HL-60 (cell line): Measurements from ENCODE around the gene GRM5.

Source experiments
- POLR2AphosphoS5 ChIP-seq: IDR thresholded peaks from 2 replicates; pipeline ENCODE4 v1.6.1; 2012; ENCODE audit warnings: low read depth
- TF ChIP-seq, protein P1 (sequence below): IDR thresholded peaks from one replicate; pipeline ENCODE4 v1.5.1; 2011; ENCODE audit warnings: low read length, control low read depth, inconsistent platforms; ENCODE audit not compliant: insufficient read depth

DNA sequence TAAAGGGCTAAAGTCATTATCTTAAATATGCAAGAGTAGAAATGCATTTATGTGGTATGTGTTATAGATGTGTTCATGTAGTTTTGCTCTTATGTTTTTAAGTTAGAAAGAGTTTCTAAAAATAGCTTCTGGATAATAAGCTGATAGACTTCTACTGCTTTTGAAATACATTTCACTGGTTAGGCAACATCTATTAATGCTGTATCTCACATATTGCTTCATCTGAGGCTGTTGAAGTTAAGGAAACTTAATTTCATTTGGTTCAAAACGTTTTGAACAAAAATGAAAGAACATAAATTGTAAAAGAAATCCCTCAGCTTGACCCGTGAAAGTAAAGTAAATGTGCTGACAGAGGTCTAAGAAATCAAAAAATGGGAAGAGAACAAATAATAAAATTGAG lies 564.2 kb downstream of the GRM5 start:
- TF ChIP-seq, protein P1, sequence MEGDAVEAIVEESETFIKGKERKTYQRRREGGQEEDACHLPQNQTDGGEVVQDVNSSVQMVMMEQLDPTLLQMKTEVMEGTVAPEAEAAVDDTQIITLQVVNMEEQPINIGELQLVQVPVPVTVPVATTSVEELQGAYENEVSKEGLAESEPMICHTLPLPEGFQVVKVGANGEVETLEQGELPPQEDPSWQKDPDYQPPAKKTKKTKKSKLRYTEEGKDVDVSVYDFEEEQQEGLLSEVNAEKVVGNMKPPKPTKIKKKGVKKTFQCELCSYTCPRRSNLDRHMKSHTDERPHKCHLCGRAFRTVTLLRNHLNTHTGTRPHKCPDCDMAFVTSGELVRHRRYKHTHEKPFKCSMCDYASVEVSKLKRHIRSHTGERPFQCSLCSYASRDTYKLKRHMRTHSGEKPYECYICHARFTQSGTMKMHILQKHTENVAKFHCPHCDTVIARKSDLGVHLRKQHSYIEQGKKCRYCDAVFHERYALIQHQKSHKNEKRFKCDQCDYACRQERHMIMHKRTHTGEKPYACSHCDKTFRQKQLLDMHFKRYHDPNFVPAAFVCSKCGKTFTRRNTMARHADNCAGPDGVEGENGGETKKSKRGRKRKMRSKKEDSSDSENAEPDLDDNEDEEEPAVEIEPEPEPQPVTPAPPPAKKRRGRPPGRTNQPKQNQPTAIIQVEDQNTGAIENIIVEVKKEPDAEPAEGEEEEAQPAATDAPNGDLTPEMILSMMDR, result no peak
- TF ChIP-seq POLR2AphosphoS5, result no peak
